Measurements from ENCODE around the gene SPRY1. TPM values are rescaled to one million over a fixed set of nuclear protein-coding genes. Genes with fewer than 3 reads are reported as not detected.

The SPRY1 gene
- total and polyA plus RNA-seq, 2 experiments from 2014 or later = 1.3 to 3.9 TPM

- Histone ChIP-seq H2AFZ (no peak overlapping the region), H3K9me3 (ENCODE audit: low read depth) (no peaks in the 10 kb centered on the region), H3F3A (ENCODE audit: insufficient read depth) (peaks cover 12% of the 10 kb centered on the region; the same call in 1 of the 2 replicates), H3K4me2 (ENCODE audit: unreplicated experiment) (no peak overlapping the region), H3K9me2 (ENCODE audit: insufficient read depth) (no peaks in the 10 kb centered on the region), H3K36me3 (ENCODE audit: low read depth) (no peaks in the 10 kb centered on the region), H3K9ac (no peak overlapping the region), H3K79me2 (ENCODE audit: insufficient read depth) (no peaks in the 10 kb centered on the region), H3K4me1 (ENCODE audit: insufficient read depth) (peaks cover 11% of the 10 kb centered on the region; the same call in 1 of the 2 replicates), H3K27ac (no peak overlapping the region), H3K27me3 (replicated peaks; ENCODE audit: insufficient read depth) (no peaks in the 10 kb centered on the region), H3K4me3 (no peak overlapping the region), H4K20me1 (ENCODE audit: insufficient read depth) (no peaks in the 10 kb centered on the region)
- 64 to 70% methylated on average over 9 of the region's 9 CpGs for WGBS, 2 experiments (ENCODE audit: low coverage in 1 of 2, low lambda C conversion rate in 2 of 2, missing lambda C conversion rate in 2 of 2)
- no peak for DNase-seq
- TF ChIP-seq EZH2 (IDR thresholded peaks at IDR 0.05; ENCODE audit: insufficient read depth, poor library complexity, severe bottlenecking) (no peak), EZH2phosphoT487 (IDR thresholded peaks at IDR 0.05; ENCODE audit: insufficient read depth, low read depth) (no peak)
- in situ Hi-C loops (cut with MboI) = no loop called here
Observed at GRCh38 chr4:123401271-123402120, 4.9 kb downstream of the SPRY1 start.

DNA sequence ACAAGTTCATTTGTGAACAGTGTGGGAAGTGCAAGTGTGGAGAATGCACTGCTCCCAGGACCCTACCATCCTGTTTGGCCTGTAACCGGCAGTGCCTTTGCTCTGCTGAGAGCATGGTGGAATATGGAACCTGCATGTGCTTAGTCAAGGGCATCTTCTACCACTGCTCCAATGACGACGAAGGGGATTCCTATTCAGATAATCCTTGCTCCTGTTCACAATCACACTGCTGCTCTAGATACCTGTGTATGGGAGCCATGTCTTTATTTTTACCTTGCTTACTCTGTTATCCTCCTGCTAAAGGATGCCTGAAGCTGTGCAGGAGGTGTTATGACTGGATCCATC is 5.5 kb downstream of the SPRY1 start:
- no peak for DNase-seq
- H3K9me3 ChIP-seq (ENCODE audit: low read depth) = no peaks in the 10 kb centered on the region
- H2AFZ ChIP-seq = no peak overlapping the region
- no peak overlapping the region for H3K27ac ChIP-seq
- in situ Hi-C loops (cut with MboI) = no loop called here
- no peaks in the 10 kb centered on the region for H3K27me3 ChIP-seq (replicated peaks; ENCODE audit: insufficient read depth)
- H3K4me3 ChIP-seq = no peak overlapping the region
- peaks cover 11% of the 10 kb centered on the region; the same call in 1 of the 2 replicates for H3K4me1 ChIP-seq (ENCODE audit: insufficient read depth)
- 57 to 60% methylated on average over 3 of the region's 3 CpGs for WGBS, 2 experiments (ENCODE audit: low coverage in 1 of 2, low lambda C conversion rate in 2 of 2, missing lambda C conversion rate in 2 of 2)
- no peaks in the 10 kb centered on the region for H3K79me2 ChIP-seq (ENCODE audit: insufficient read depth)
- no peak overlapping the region for H3K9ac ChIP-seq
- H3K9me2 ChIP-seq (ENCODE audit: insufficient read depth) = no peaks in the 10 kb centered on the region
- peaks cover 6% of the 10 kb centered on the region; the same call in 1 of the 2 replicates for H3F3A ChIP-seq (ENCODE audit: insufficient read depth)
- TF ChIP-seq EZH2 (IDR thresholded peaks at IDR 0.05; ENCODE audit: insufficient read depth, poor library complexity, severe bottlenecking) (no peak), EZH2phosphoT487 (IDR thresholded peaks at IDR 0.05; ENCODE audit: insufficient read depth, low read depth) (no peak)
- H4K20me1 ChIP-seq (ENCODE audit: insufficient read depth) = no peaks in the 10 kb centered on the region
- no peaks in the 10 kb centered on the region for H3K36me3 ChIP-seq (ENCODE audit: low read depth)
- no peak overlapping the region for H3K4me2 ChIP-seq (ENCODE audit: unreplicated experiment)

- H3K36me3 ChIP-seq (ENCODE audit: low read depth) = no peaks in the 10 kb centered on the region
- H3K79me2 ChIP-seq (ENCODE audit: insufficient read depth) = no peaks in the 10 kb centered on the region
- no peaks in the 10 kb centered on the region for H3K9me3 ChIP-seq (ENCODE audit: low read depth)
- H3K27me3 ChIP-seq (replicated peaks; ENCODE audit: insufficient read depth) = no peaks in the 10 kb centered on the region
- H3K27ac ChIP-seq = no peak overlapping the region
- in situ Hi-C loops (cut with MboI) = no loop called here
- no peak overlapping the region for H2AFZ ChIP-seq
- no peak overlapping the region for H3K9ac ChIP-seq
- no peak for TF ChIP-seq EZH2 (IDR thresholded peaks at IDR 0.05; ENCODE audit: insufficient read depth, poor library complexity, severe bottlenecking)
- no peak for TF ChIP-seq EZH2phosphoT487 (IDR thresholded peaks at IDR 0.05; ENCODE audit: insufficient read depth, low read depth)
- DNase-seq = no peak
- peaks cover 6% of the 10 kb centered on the region; the same call in 1 of the 2 replicates for H3F3A ChIP-seq (ENCODE audit: insufficient read depth)
- H3K4me1 ChIP-seq (ENCODE audit: insufficient read depth) = peaks cover 12% of the 10 kb centered on the region
- H4K20me1 ChIP-seq (ENCODE audit: insufficient read depth) = no peaks in the 10 kb centered on the region
- H3K4me2 ChIP-seq (ENCODE audit: unreplicated experiment) = no peak overlapping the region
- 65 to 66% methylated on average over 3 of the region's 3 CpGs for WGBS, 2 experiments (ENCODE audit: low coverage in 1 of 2, low lambda C conversion rate in 2 of 2, missing lambda C conversion rate in 2 of 2)
- no peaks in the 10 kb centered on the region for H3K9me2 ChIP-seq (ENCODE audit: insufficient read depth)
- no peak overlapping the region for H3K4me3 ChIP-seq
Observed at GRCh38 chr4:123403080-123403604, 6.5 kb downstream of the SPRY1 start.

GRCh38 chr4:123404533-123404932 is 7.9 kb downstream of the SPRY1 start:
- Histone ChIP-seq H3K9me2 (ENCODE audit: insufficient read depth) (no peaks in the 10 kb centered on the region), H3K27ac (no peak overlapping the region), H3K36me3 (ENCODE audit: low read depth) (no peaks in the 10 kb centered on the region), H3K4me3 (no peak overlapping the region), H4K20me1 (ENCODE audit: insufficient read depth) (no peaks in the 10 kb centered on the region), H2AFZ (no peak overlapping the region), H3K4me2 (ENCODE audit: unreplicated experiment) (no peak overlapping the region), H3K79me2 (ENCODE audit: insufficient read depth) (no peaks in the 10 kb centered on the region), H3K27me3 (replicated peaks; ENCODE audit: insufficient read depth) (no peaks in the 10 kb centered on the region), H3F3A (ENCODE audit: insufficient read depth) (peaks cover 6% of the 10 kb centered on the region; the same call in 1 of the 2 replicates), H3K9me3 (ENCODE audit: low read depth) (no peaks in the 10 kb centered on the region), H3K4me1 (ENCODE audit: insufficient read depth) (peaks cover 22% of the 10 kb centered on the region), H3K9ac (no peak overlapping the region)
- DNase-seq = no peak
- TF ChIP-seq EZH2phosphoT487 (IDR thresholded peaks at IDR 0.05; ENCODE audit: insufficient read depth, low read depth) (no peak), EZH2 (IDR thresholded peaks at IDR 0.05; ENCODE audit: insufficient read depth, poor library complexity, severe bottlenecking) (no peak)
- 89 to 93% methylated on average over 4 of the region's 4 CpGs for WGBS, 2 experiments (ENCODE audit: low coverage in 1 of 2, low lambda C conversion rate in 2 of 2, missing lambda C conversion rate in 2 of 2)
- in situ Hi-C loops (cut with MboI) = no loop called here

All from GM23248 (cell line).